DOHH2 (cell line): ENCODE results near the gene PKM.

Experiments
- EZH2phosphoT487 ChIP-seq: fragments of 200-600 bp; sonication (generic); IDR thresholded peaks from 2 replicates; pipeline ENCODE4 v1.6.1; 2017; ENCODE audit warnings: borderline replicate concordance, mild to moderate bottlenecking, antibody characterized with exemption, low read length, moderate library complexity, mixed read lengths
- TF ChIP-seq, protein P1 (sequence below): fragments of 200-600 bp; sonication (generic); IDR thresholded peaks from one replicate; pipeline ENCODE4 v1.5.1; 2014; ENCODE audit warnings: antibody characterized with exemption, mild to moderate bottlenecking, low read depth, low read length; ENCODE audit not compliant: poor library complexity, severe bottlenecking

DNA sequence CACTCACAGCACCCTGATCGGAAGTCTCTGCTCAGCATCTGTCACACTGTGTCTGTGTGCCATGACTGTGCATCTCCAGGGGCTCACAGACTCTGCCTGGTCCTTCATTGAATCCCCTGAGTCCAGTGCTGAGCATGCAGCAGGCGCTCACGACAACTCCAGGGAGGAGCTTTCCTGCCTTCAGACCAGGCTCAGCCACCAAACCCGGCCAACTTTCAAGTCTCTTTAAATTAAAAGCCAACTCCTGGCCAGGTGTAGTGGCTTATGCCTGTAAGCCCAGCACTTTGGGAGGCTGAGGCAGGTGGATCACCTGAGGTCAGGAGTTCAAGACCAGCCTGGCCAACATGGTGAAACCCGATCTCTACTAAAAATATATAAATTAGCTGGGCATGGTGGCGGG, 57.6 kb downstream of the PKM start:
- TF ChIP-seq, protein P1, sequence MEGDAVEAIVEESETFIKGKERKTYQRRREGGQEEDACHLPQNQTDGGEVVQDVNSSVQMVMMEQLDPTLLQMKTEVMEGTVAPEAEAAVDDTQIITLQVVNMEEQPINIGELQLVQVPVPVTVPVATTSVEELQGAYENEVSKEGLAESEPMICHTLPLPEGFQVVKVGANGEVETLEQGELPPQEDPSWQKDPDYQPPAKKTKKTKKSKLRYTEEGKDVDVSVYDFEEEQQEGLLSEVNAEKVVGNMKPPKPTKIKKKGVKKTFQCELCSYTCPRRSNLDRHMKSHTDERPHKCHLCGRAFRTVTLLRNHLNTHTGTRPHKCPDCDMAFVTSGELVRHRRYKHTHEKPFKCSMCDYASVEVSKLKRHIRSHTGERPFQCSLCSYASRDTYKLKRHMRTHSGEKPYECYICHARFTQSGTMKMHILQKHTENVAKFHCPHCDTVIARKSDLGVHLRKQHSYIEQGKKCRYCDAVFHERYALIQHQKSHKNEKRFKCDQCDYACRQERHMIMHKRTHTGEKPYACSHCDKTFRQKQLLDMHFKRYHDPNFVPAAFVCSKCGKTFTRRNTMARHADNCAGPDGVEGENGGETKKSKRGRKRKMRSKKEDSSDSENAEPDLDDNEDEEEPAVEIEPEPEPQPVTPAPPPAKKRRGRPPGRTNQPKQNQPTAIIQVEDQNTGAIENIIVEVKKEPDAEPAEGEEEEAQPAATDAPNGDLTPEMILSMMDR = no peak
- no peak for TF ChIP-seq EZH2phosphoT487
